ENCODE data around the gene LCE1A.

DNA sequence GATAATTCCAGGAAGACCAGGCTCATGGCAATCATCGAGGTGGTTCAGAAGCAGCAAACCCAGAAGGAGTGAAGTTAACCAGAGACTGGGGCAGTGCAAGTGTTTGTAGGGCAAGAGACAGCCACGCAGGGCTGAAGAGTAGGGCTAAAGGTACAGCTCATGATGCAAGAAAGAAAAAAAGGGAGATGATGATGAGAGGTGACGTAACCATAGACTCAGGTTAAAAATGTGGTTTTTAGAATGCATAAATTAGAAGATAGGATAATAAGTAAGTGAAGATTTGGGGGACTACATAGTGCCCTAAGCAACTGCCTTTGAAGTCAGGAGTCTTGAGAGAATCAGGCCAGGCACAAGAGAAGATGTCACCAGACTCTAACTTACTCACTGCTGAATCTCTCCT lies 32.9 kb downstream of the LCE1A start:
- TF ChIP-seq, protein P1, sequence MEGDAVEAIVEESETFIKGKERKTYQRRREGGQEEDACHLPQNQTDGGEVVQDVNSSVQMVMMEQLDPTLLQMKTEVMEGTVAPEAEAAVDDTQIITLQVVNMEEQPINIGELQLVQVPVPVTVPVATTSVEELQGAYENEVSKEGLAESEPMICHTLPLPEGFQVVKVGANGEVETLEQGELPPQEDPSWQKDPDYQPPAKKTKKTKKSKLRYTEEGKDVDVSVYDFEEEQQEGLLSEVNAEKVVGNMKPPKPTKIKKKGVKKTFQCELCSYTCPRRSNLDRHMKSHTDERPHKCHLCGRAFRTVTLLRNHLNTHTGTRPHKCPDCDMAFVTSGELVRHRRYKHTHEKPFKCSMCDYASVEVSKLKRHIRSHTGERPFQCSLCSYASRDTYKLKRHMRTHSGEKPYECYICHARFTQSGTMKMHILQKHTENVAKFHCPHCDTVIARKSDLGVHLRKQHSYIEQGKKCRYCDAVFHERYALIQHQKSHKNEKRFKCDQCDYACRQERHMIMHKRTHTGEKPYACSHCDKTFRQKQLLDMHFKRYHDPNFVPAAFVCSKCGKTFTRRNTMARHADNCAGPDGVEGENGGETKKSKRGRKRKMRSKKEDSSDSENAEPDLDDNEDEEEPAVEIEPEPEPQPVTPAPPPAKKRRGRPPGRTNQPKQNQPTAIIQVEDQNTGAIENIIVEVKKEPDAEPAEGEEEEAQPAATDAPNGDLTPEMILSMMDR (IDR thresholded peaks at IDR 0.05; ENCODE audit: low read depth, low read length, poor library complexity, severe bottlenecking), result no peak
- TF ChIP-seq EZH2phosphoT487 (IDR thresholded peaks at IDR 0.05; ENCODE audit: borderline replicate concordance, low read length), result no peak
